Activated B cell treated with CpG ODN at 0.5 μM for 24 hours (primary cell): ENCODE results near the gene FANCC. TPM values are rescaled to one million over a fixed set of nuclear protein-coding genes. Genes with fewer than 3 reads are reported as not detected.

Experiments used
- ATAC-seq: fragments of 200-7000 bp; cut with Tn5 transposase; one replicate; pipeline ENCODE4 v1.10.0; 2021; ENCODE audit warnings: low read depth, mild to moderate bottlenecking, moderate library complexity
- CTCF ChIA-PET: fragments of 350-600 bp; sonication (Branson Sonifier 250); formaldehyde crosslinking; loops from one replicate; lab custom pipeline; 2021; ENCODE audit warnings: antibody characterized with exemption; lab: Charles Lee
- POLR2A ChIA-PET: fragments of 350-600 bp; sonication (Branson Sonifier 250); formaldehyde crosslinking; loops from one replicate; lab custom pipeline; 2021; ENCODE audit warnings: antibody characterized with exemption; lab: Charles Lee
- DNase-seq: peaks from one replicate; pipeline ENCODE4 v3.0.0; 2022
- H3K27ac Mint-ChIP-seq: one replicate; pipeline ENCODE4 v1.8.0; 2020; ENCODE audit warnings: mixed read lengths
- H3K27me3 Mint-ChIP-seq: one replicate; pipeline ENCODE4 v1.8.0; 2021; ENCODE audit warnings: mixed read lengths
- H3K36me3 Mint-ChIP-seq: one replicate; pipeline ENCODE4 v1.8.0; 2021; ENCODE audit warnings: low read depth, mixed read lengths
- H3K4me1 Mint-ChIP-seq: one replicate; pipeline ENCODE4 v1.8.0; 2021; ENCODE audit warnings: mixed read lengths
- H3K4me3 Mint-ChIP-seq: one replicate; pipeline ENCODE4 v1.8.0; 2020; ENCODE audit warnings: mild to moderate bottlenecking, mixed read lengths
- H3K9me3 Mint-ChIP-seq: one replicate; pipeline ENCODE4 v1.8.0; 2020; ENCODE audit warnings: mixed read lengths
- CTCF ChIP-seq: fragments of 200-600 bp; IDR thresholded peaks from one replicate; pipeline ENCODE4 v1.8.0; 2022; ENCODE audit warnings: antibody characterized with exemption, mild to moderate bottlenecking
- intact Hi-C: fragments of 100-400 bp; cut with micrococcal nuclease; formaldehyde crosslinking; loops from one replicate; pipeline ENCODE4 v1.15.1; 2024
- total RNA-seq: library from RNA; stranded (reverse); gene quantifications from 2 replicates; pipeline ENCODE4 v1.2.3, GENCODE V29; 2022

FANCC gene
- total RNA-seq, 1 donor from 2014 or later, result 11.4 TPM

- no peak for TF ChIP-seq CTCF
- POLR2A ChIA-PET, result no interaction called here
- H3K27me3 Mint-ChIP-seq, result no peaks in the 10 kb centered on the region
Observed at GRCh38 chr9:95058795-95059386, 258.6 kb downstream of the FANCC start.

GRCh38 chr9:95058121-95058785 is 259.3 kb downstream of the FANCC start:
- no peak for DNase-seq
- ChIA-PET POLR2A (no interaction called here), CTCF (no interaction called here)
- Mint-ChIP-seq H3K27me3 (no peaks in the 10 kb centered on the region), H3K4me3 (no peak overlapping the region), H3K4me1 (no peaks in the 10 kb centered on the region), H3K9me3 (no peaks in the 10 kb centered on the region), H3K27ac (no peak overlapping the region), H3K36me3 (peaks cover 4% of the 10 kb centered on the region)
- no peak for ATAC-seq
- intact Hi-C loops, result no loop called here
- no peak for TF ChIP-seq CTCF

More at GRCh38 chr9:95058795-95059386, 258.6 kb downstream of the FANCC start:
- intact Hi-C loops, result no loop called here
- Mint-ChIP-seq H3K9me3 (no peaks in the 10 kb centered on the region), H3K36me3 (peaks cover 9% of the 10 kb centered on the region), H3K4me3 (no peak overlapping the region), H3K4me1 (no peaks in the 10 kb centered on the region), H3K27ac (no peak overlapping the region)
- CTCF ChIA-PET, result no interaction called here
- DNase-seq (no peak), ATAC-seq (no peak)

- intact Hi-C loops, result no loop called here
- ATAC-seq (no peak), DNase-seq (no peak)
- no peak for TF ChIP-seq CTCF
- no peaks in the 10 kb centered on the region for H3K9me3 Mint-ChIP-seq
- no peak overlapping the region for H3K4me3 Mint-ChIP-seq
- peaks cover 4% of the 10 kb centered on the region for H3K36me3 Mint-ChIP-seq
- POLR2A ChIA-PET, result no interaction called here
- H3K27ac Mint-ChIP-seq, result no peak overlapping the region
- H3K4me1 Mint-ChIP-seq, result no peaks in the 10 kb centered on the region
- CTCF ChIA-PET, result no interaction called here
- no peaks in the 10 kb centered on the region for H3K27me3 Mint-ChIP-seq
Observed at GRCh38 chr9:95057101-95057500, 260.4 kb downstream of the FANCC start.

- H3K4me1 Mint-ChIP-seq, result no peaks in the 10 kb centered on the region
- H3K9me3 Mint-ChIP-seq, result no peaks in the 10 kb centered on the region
- intact Hi-C loops, result no loop called here
- H3K27ac Mint-ChIP-seq, result no peak overlapping the region
- peaks cover 2% of the 10 kb centered on the region for H3K36me3 Mint-ChIP-seq
- DNase-seq, result no peak
- H3K4me3 Mint-ChIP-seq, result no peak overlapping the region
- ChIA-PET CTCF (no interaction called here), POLR2A (no interaction called here)
- TF ChIP-seq CTCF, result no peak
- H3K27me3 Mint-ChIP-seq, result no peaks in the 10 kb centered on the region
- no peak for ATAC-seq
Observed at GRCh38 chr9:95055851-95056551, 261.5 kb downstream of the FANCC start.

- no peak overlapping the region for H3K27ac Mint-ChIP-seq
- CTCF ChIA-PET, result no interaction called here
- intact Hi-C loops, result no loop called here
- ATAC-seq (no peak), DNase-seq (no peak)
- no peaks in the 10 kb centered on the region for H3K9me3 Mint-ChIP-seq
- H3K4me3 Mint-ChIP-seq, result no peak overlapping the region
- H3K4me1 Mint-ChIP-seq, result no peaks in the 10 kb centered on the region
- no peak for TF ChIP-seq CTCF
- POLR2A ChIA-PET, result no interaction called here
- H3K27me3 Mint-ChIP-seq, result peaks cover 2% of the 10 kb centered on the region
- no peaks in the 10 kb centered on the region for H3K36me3 Mint-ChIP-seq
Observed at GRCh38 chr9:95055334-95055850, 262.1 kb downstream of the FANCC start.
